NCI-H146 treated with DMSO at 0.1 percent for 48 hours (cell line): ENCODE data around the gene CALR3.

Source experiments
- DNase-seq: peaks from one replicate; lab custom pipeline; 2025; ENCODE audit not compliant: unreplicated experiment; lab: John Stamatoyannopoulos, UW

The CALR3 gene

DNA sequence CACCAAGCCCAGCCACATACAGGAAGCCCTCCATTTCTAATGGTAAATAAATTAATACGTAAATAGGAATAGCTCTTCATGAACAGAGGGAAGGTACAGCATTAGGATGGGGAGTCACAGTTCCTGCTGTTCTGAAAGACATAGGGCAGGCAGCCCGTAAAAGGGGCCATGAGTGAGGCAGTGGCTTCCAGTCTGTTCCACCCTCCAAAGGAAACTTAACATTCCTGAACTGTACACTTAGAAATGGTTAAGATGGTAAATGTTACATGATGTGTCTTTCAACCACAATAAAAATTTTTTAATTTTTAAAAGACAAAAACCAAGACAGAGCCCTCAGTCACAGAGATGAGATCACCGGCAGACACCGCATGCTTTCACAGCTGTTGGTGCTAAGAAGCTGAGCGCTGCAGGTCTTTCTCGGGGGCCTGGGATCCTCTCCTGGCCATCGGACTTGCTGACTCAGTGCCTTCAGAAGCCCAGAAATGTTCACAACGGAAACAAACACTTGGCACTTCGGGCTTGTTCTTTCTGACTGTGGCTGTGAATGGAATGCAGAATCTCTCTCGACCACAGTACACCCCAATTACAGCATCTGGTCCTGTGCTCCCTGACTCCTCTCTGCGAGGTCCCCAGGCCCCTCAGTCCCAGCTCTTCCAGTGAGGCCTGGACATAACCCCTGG, 60.6 kb downstream of the CALR3 start:
- no peak for DNase-seq

- DNase-seq, result no peak
Observed at GRCh38 chr19:16433986-16434385, 62.0 kb downstream of the CALR3 start.

GRCh38 chr19:16429759-16430091, 66.2 kb downstream of the CALR3 start:
- DNase-seq, result no peak

DNA sequence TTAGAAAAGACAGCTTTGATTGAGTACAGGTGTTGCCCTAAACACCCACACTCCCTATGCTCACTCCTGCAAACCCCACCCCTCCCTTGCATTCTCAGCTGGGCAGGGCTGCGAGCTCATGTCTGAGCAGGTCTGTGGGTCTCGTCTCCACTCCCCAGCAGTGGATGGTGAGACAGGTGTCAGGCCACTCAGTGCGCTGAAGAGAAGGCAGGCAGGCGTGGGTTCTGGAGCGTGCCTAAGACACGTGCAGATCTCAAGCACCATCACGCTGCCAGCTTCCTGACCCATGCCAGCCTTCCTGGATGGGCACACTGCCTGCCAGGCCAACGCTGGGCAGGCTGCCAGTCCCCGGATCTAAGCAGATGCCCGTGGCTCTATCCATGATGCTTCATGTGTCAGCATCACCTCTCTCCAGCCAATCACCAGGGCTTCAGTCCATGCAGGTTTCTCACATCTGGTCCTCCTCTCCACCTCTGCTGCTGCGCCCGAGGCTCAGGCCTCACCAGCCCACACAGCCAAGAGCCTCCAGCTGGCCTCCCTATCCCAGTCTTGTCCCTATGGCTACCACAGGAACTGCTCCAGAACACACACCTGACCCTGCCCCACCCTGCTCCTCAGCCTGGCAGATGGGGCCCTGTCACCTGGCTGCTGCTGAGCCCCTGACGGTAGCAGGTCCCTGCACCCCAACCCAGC, 66.8 kb downstream of the CALR3 start:
- DNase-seq, result no peak
